NCI-H2081 treated with DMSO at 0.1 percent for 48 hours (cell line): ENCODE data around the gene UGP2.

ENCODE experiments used
- DNase-seq: peaks from one replicate; lab custom pipeline; 2025; lab: John Stamatoyannopoulos, UW

Gene UGP2

DNA sequence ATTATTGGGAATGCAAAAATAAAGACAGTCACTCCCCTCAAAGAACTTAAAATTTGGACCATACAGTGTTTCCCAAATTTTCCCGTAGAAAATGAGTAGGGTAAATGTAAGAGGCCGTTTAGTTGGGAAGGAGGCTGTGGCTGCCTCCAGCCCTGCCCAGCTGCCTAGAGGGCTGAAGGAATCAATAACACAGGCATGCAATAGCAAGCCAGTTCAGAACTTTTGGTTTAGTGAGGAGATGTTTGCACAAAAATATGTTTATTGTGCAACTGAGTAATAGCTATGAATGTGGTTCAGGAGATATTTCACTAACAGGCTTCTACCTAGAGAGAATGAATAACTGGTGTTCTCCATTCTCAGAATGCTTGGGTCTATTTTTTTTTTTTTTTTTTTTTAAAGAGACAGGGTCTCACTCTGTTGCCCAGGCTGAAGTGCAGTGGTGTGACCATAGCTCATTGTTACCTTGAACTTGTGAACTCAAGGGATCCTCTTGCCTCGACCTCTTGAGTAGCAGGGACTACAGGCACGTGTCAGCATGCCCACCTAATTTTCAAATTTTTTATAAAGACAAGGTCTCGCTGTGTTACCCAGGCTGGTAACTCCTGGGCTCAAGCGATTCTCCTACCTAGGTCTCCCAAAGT is 23.6 kb downstream of the UGP2 start:
- DNase-seq: no peak

DNA sequence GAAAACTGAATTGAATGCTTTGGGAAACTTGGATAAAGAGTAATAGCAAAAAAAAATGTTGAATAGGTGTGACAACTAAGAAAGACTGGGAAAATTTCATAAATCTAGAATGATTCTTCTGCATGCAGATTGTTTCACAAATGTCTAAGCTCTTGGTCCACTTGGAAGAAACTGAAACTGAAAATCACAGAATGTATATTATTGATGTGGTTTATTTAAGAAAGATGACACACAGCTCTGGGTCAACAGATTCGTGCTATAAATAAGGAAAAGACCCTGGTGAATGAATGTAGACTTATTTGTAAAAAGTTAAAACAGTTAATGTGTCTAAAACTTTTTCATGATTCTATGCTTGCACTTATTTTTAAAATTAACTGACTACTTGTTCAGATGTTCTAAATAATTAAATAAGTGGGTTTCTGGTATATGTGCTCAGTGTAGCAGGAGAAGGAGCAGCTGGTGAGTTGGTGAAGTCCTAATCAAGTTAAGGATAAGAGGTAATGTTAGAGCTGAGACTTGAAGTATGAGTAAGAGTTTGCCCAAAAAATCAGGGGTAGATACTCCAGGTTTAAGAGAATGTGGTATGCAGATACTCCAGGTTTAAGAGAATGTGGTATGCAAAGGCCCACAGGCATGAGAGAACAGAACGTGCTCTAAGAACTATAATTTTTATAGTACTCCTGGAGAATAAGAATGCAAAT is 24.5 kb downstream of the UGP2 start:
- no peak for DNase-seq

DNA sequence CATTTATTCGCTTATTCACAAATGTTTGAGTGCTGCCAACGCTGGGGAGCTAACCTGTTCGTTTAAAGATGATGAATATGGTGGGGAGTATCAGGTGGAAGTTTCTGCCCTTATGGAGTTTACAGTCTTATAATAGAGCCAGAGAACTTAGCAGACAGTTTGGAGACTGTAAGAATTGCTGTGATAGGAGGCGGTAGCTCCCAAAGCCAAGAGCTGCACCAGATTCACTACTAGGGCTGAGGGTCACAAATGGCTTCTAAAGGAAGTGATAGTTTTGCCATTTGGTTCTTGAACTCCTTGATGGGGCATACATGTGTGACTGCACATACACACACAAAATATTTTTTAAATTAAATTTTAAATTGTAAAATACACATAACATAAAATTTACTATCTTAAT is 29.0 kb downstream of the UGP2 start:
- no peak for DNase-seq

DNA sequence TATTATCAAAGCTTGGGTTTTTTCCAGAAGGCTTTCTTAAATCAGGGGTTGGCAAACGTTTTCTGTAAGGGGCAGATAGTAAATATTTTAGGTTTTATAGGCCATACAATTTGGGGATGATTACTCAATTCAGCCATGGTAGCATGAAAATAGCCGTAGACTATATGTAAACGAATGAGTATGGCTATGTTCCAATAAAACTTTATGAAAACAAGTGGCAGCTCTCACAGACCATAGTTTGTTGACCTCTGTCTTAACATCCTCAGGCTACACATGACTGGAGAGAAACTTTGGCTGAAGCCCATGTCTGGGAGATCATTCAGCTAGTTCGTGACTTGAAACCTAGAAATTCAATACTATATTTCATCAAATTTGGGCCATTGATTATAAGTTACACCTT is 30.2 kb downstream of the UGP2 start:
- no peak for DNase-seq

DNA sequence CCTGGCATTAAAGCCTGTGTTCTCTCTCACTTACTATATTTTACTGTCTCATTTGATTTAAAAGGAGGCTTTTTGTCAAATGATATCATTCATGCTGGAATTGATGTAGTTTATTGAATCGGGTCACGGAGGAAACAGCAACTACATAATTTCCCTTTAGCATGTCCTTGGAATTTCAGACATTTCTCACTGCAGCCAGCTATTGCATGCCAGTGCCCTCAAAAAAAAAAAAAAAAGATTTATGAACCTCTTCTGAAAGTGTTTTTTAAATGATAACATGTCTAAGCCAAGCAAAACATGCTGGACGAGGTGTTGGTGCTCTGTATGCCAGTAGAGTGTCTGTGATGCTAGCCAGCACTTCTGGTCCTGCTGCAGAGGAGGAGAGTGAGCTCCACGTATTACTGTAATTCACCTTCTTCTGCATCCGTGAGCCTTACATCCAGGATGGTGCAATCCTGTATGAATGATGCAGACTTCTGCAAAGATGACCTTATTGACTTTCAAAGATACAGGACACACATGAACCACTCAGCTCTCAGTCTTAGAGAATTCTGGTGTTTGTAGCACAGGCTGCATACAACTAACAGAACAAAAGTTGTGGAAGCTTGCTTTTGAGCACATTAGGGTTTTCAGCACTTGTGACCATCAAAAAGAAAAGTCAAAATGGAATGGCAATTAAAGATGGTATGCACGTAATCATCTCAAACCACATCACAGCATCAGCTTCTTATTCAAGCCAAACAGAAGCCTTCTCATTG is 31.1 kb downstream of the UGP2 start:
- DNase-seq: no peak

DNA sequence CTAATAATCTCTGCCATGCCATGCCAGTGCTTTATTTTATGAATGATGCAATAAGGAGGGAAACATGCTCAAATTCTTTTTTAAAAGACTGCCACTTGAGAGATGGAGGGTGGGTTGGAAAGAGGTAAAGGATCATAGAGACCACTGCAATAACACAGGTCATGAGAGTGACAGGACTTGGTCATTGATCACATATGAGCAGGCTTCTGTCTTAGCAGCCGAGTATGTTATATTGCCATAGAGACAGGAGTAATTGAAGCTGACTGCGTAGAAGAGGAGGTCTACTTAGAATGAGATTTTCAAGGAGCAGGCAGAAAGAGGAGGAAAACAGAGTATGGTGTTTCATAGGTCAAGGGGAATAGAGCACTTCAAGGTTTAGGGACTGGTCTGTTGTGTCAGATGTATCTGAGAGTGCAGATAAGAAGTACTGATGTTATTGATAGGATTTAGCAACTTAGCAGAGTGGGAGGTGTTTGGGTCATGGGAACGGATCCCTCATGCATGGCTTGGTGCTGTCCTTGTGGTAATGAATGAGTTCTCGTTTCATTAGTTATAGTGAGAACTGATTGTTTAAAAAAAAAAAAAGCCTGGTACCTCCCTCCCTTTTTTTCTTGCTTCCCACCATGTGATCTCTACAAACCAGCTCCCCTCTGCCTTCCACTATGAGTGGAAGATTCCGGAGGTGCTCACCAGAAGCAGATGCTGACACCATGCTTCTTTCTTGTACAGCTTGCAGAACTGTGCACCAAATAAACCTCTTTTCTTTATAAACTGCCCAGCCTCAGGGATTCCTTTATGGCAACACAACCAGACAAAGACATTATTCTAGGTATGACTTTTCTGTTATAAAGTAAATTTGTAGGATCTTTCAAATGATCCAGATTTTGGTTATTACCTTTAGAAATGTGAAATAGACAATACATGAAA is 32.8 kb downstream of the UGP2 start:
- no peak for DNase-seq

DNA sequence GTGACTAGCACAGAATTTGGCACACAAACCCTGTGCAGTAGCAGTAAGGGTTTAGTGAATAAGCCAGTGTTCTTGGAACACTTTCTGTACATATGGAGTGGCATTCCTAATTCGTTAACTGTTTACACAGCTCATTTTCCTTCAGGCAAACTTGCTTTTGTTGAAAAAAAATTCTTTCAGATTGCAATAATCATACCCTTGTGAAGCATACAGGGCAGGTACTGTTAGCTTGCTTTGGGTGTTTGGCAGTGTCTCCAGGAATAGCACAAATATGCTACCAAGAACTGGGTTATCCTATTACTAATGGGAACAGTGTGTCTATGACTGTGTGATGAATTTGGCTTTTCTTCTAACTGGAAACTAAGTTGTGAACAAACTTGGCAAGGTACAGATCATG is 33.4 kb downstream of the UGP2 start:
- DNase-seq: no peak

DNA sequence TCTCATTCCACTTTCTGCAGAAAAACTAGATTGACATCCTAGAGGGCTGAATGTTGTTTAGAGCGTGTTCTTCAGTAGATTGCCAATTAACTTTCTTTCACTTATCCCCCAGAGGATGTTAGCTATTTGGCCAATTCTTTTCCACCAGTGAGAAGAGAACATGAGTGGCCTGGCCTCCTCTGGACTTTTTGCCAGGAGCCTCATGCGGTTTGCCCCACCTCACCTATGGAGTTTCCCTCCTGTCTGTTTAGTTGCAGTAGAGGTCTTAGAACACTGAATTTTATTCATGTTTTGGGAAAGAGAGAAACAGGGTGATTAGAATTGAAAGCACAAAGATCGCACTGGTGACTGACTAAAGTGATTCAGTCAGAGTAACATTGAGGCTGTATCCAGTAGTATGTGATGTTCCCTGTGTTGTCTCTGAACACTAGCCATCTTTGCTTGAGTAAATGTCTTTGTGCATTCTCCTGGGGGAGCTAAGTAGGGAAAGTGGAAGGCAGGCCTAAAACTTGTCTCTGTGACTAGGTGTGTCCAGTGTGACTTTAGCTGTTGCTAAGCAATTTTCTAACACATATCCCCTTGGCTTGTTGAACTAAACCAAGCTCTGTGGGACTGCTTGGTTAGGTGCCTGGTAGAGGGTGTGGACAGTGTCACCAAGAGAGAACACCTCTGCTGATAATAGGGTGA is 34.0 kb downstream of the UGP2 start:
- DNase-seq: no peak

DNA sequence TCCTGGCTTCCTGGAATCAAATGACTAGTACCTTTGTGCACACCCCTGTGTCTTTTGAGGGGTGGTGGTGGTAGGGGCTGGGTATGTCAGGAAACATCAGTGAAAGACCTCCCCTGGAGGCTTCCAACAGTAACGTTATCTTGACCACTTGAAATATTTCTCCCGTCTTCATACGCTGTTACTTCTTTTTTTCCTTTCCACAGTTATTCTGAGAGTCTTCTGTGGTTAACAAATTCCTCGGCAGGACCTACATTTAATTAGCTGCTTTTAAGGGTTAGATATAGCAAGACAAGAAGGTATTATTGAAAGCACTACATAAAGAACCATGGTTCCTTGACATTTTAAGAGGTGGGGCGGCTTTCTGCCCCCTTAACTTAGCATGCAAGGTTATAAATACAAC is 34.6 kb downstream of the UGP2 start:
- DNase-seq: no peak

DNA sequence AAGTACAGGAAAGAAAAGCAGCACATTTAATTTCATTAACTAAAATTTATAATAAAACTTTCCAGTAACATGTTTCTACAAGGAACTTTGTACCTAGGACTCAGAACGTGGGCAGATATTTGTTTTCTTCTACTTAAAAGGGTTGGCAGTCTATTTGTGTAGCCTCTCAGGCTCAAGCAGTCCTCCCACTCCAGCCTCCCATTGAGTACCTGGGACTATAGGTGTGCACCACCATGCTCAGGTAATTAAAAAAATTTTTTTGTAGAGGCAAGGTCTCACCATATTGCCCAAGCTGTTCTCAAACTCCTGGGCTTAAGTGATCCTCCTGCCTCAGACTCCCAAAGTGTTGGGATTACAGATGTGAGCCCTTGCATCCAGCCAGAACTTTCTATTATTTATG is 36.8 kb downstream of the UGP2 start:
- DNase-seq: no peak

DNA sequence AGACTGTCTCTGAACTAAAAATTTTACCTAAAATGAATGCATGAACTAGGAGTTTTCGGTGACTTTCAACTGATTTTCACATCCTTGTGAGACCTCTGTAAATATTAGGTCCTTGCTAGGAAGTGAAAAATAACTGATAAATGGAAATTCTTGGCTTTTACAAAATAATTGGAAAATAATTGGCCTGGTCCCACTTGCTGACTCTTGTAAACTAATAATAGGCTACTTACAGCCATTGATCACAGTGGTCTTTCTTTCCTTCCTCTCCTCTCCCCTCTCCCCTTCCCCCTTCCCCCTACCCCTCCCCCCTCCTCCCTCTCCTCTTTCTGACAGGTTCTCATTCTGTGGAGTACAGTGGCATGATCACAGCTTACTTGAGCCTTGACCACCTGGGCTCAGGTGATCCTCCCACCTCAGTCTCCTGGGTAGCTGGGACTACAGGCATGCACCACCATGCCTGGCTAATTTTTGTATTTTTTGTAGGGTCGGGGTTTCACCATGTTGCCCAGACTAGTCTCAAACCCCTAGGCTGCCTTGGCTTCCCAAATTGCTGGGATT is 38.3 kb downstream of the UGP2 start:
- no peak for DNase-seq

DNA sequence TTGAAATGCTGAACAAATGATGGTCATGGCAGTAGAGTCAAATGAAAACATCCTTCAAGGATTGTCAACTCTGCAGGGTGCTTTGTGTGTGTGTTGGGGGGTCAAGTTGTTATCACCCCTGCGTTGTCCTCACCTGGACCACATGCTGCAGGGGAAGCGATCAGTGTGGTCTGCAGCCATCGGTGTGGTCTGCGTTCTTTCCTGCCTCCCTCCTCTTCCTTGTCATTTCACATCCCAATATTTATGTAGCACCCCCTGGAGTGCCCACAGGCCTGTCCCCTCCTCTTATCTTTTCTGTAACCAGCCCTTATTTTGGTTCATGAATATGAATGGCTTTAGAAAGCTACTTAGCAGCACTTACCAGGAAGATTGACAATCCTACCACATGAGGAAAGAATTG is 38.9 kb downstream of the UGP2 start:
- DNase-seq: no peak

DNA sequence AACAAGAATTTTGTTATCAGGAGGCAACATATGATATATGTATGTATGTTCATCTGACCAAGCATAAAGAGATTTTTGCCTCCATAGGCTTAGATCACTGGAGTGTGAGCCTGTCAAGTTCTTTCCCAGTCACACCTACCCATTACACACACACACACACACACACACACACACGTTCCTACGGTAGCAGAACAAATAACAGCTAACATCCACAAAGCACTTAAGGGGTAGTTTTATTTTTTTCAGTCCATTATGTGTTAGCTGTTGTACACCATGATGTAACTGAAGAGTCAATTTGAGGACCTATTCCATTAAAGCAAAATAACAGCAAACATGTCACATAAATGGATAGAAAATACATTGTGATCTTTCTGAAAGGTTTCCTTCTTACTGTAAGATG is 39.5 kb downstream of the UGP2 start:
- DNase-seq: no peak

DNA sequence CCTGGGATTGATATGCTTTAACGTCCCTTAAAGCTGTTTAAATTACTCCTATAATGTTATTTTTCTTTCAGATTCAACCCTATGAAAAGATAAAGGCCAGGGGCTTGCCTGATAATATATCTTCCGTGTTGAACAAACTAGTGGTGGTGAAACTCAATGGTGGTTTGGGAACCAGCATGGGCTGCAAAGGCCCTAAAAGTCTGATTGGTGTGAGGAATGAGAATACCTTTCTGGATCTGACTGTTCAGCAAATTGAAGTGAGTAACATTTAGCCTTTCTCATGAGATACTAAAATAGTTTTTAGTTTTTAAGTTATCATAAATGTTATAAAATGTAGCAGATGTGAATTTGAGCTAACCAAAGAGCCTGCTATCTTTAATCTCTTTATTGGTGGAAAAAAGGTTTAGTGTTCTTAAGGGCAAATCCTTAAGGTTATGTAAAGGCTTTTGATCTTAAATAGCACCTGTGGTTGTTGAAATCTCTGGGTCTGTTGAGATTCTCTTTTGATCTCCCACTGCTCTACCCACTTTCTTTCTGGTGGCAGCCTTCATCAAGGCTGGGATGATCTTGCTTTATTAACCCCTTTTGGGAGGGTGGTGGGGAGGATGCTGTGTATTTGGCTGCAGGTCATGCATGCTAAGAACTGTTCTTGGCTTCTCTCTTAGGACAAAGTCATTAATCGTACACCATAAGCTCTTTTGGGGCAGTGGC is 40.9 kb downstream of the UGP2 start:
- no peak for DNase-seq

DNA sequence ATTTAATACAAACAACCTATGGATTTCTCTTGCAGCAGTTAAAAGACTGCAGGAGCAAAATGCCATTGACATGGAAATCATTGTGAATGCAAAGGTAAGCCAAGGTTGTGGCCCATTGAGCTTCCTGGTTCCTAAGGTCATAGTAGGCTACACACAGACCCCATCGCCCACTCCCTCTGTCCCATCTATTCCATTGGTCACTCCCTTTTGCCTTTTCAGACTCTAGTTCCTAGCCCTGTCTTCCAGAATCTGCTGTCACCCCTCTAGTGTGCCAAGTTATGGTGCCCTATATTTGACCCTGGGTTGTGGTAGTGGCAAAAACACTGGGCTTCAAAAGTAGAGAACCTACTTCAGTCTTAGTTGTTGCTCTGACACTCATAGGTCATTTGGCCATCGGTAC is 44.7 kb downstream of the UGP2 start:
- DNase-seq: no peak

DNA sequence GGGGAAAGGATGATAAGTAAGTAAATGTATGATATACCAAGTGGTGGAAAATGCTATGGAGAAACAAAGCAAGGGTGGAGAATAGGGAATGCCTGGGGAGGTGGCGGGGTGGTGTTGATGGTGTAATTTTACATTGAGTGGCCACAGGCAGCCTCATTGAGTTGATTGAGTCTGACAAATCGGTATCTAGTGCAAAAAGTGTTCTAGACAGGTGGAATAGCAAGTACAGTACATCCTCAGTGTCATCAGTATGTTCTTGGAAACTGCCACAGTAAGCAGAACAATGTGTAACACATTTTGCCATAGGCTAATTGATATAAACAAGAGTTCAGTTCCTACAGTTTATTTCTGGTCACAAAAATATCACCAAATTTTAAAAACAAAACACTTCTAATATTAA is 46.4 kb downstream of the UGP2 start:
- DNase-seq: no peak

DNA sequence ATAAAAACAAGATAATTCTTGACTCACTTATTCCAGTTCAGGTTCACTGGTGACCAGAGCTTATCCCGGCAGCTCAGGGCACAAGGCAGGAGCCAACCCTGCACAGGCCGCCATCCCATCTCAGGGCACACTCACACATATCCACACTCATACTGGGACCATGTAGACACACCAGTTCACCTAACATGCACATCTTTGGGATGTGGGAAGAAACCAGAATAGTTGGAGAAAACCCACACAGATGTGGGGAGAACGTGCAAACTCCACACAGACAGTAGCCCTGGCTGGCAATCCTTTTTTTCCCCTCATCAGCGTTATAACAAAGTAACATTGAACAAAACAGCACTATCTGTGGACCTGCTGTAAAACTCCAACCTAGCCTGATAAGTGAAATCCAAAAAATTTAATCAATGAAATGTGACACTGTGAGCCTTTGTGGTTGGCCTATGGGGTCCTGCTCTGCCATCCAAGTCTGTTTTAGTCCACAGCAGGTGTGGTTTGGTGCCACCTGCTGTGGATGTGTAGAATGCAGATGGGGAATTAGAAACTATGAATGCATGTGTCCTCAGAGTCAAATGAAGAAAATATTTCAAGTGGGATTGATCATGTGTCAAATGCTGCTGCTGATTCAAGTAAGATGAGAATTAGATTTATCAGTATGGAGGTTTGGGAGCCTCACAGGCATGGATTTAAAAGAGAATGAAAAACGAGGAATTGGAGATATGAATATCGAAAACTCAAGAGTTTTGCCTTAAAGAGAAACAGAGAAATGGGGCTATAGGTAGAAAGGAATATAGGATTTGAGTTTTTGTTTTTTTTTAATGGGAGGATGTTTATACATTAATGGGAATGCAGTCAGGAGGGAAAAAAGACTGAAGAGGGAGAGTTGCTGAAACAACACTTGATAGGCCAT is 47.0 kb downstream of the UGP2 start:
- no peak for DNase-seq

DNA sequence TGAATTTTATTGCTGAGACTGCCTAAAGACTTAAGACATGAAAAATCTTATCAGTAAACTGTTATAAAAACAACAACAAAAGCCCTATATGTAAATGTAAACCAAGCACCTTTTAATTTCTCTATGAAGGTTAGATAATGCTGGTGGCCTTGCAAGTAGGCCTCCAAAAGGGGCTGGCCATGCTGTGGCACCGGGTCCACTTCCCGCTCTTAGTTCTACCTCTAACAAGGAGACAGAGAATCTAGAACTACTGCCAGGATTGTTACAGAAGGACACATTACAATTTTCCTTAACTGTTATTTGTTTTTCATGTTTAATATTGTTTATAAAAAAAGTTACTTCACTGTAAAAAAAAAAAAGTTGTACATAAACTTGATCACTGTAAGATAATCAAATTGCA is 49.0 kb downstream of the UGP2 start:
- no peak for DNase-seq

DNA sequence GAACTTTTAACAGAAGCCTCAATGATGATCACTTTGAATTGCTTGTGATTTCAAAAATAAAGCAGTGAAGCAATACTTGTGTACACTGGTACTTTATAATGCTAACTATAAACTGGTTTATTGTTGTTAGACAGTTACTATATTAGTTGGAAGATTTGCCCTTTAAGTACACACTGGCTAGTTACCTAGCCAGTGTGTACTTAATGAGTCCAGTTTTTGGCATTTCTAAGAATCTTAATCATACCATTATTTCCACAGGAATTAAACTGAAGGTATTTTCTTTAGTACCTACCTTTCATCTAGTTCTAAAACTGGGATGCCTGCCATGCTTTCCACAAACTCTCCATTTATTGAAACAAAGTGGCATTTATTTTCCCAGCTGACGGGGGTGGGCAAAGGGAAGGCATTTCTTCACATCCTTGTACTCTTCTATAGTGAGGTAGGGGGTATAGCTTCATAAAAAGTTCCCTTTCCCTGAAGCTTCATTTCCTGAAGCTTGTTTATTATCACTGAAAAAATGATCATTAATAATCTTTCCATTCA is 49.9 kb downstream of the UGP2 start:
- no peak for DNase-seq
